ENCODE data around the gene HSD17B1.
"Not testable (repeated sequence)": the region's sequence is repeated elsewhere in the genome, so short reads cannot be mapped to it uniquely, and the experiment has no call there.

Gene HSD17B1

DNA sequence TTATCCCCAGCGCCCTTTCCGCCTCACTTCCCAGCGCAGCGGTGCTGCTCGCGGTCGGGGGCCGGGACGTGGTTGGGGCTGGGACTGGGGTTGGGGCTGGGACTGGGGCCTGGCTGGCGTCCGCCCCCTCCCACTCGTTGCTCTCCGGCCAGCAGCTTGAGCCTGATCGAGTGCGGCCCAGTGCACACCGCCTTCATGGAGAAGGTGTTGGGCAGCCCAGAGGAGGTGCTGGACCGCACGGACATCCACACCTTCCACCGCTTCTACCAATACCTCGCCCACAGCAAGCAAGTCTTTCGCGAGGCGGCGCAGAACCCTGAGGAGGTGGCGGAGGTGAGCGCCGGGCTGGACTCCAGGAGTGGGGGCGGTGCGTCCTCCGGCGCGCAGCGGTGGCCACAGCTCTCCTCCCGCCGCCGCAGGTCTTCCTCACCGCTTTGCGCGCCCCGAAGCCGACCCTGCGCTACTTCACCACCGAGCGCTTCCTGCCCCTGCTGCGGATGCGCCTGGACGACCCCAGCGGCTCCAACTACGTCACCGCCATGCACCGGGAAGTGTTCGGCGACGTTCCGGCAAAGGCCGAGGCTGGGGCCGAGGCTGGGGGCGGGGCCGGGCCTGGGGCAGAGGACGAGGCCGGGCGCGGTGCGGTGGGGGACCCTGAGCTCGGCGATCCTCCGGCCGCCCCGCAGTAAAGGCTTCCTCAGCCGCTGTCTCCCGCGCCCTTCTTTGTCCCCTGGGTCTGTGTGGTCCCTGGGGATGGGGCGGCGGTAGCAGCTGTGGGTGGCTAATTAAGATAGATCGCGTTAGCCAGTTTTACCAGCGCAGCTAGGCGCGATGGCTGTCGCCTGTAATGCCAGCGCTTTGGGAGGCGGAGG, 1.8 kb downstream of the HSD17B1 start:
- Histone ChIP-seq H3K27ac (ENCODE audit: low read depth, low read length, poor library complexity, severe bottlenecking) (no peak overlapping the region), H4K20me1 (ENCODE audit: insufficient read depth, low read length) (no peaks in the 10 kb centered on the region), H2AFZ (ENCODE audit: low read length) (no peak overlapping the region), H3K9me3 (ENCODE audit: low read length) (no peaks in the 10 kb centered on the region), H3K36me3 (ENCODE audit: insufficient read depth, low read length) (0 out of 2 replicates have a peak, but pooled peaks cover 4% of the 10 kb centered on the region), H3K4me3 (ENCODE audit: low read depth, low read length, poor library complexity, severe bottlenecking) (peak overlapping the region; percentile 66), H3F3A (ENCODE audit: insufficient read depth, low read length) (no peaks in the 10 kb centered on the region), H3K4me2 (ENCODE audit: low read length) (peak overlapping the region; percentile 63), H3K9me2 (ENCODE audit: low read depth, low read length) (no peaks in the 10 kb centered on the region), H3K79me2 (ENCODE audit: insufficient read depth, low read length) (no peaks in the 10 kb centered on the region), H3K27me3 (ENCODE audit: insufficient read depth, low read length) (no peaks in the 10 kb centered on the region), H3K9ac (ENCODE audit: low read length) (peak overlapping the region; percentile 67), H3K4me1 (ENCODE audit: insufficient read depth, low read length, severe bottlenecking) (peaks cover 9% of the 10 kb centered on the region)
- TF ChIP-seq, protein P1, sequence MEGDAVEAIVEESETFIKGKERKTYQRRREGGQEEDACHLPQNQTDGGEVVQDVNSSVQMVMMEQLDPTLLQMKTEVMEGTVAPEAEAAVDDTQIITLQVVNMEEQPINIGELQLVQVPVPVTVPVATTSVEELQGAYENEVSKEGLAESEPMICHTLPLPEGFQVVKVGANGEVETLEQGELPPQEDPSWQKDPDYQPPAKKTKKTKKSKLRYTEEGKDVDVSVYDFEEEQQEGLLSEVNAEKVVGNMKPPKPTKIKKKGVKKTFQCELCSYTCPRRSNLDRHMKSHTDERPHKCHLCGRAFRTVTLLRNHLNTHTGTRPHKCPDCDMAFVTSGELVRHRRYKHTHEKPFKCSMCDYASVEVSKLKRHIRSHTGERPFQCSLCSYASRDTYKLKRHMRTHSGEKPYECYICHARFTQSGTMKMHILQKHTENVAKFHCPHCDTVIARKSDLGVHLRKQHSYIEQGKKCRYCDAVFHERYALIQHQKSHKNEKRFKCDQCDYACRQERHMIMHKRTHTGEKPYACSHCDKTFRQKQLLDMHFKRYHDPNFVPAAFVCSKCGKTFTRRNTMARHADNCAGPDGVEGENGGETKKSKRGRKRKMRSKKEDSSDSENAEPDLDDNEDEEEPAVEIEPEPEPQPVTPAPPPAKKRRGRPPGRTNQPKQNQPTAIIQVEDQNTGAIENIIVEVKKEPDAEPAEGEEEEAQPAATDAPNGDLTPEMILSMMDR (IDR thresholded peaks at IDR 0.05; ENCODE audit: low read length): no peak
- no peak for TF ChIP-seq EZH2 (IDR thresholded peaks at IDR 0.05; ENCODE audit: borderline replicate concordance, low read length)

DNA sequence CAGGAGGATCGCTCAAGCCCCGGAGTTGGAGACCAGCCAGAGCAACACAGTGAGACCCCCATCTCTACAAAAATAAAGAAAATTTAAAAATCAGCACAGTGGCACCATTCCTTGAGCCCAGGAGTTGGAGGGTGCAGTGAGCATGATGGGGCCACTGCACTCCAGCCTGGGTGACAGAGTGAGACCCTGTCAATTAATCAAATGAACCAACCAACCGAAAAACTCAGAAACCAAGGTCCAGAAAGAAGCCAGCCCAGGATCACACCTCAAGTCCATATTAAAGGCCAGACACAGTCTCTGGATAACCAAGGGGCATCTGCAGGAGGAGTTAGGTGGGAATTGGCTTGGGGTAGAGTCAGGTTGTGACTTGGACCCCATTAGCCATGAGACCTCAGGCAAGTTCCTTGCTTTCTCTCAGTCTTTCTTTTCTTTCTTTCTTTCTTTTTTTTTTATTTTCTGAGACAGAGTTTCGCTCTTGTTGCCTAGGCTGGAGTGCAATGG, 2.4 kb downstream of the HSD17B1 start:
- peak overlapping the region; percentile 63 for H3K4me2 ChIP-seq (ENCODE audit: low read length)
- H3K36me3 ChIP-seq (ENCODE audit: insufficient read depth, low read length): 0 out of 2 replicates have a peak, but pooled peaks cover 4% of the 10 kb centered on the region
- TF ChIP-seq, protein P1 (IDR thresholded peaks at IDR 0.05; ENCODE audit: low read length): no peak
- no peak for TF ChIP-seq EZH2 (IDR thresholded peaks at IDR 0.05; ENCODE audit: borderline replicate concordance, low read length)
- H3K9me3 ChIP-seq (ENCODE audit: low read length): no peaks in the 10 kb centered on the region
- no peaks in the 10 kb centered on the region for H3K27me3 ChIP-seq (ENCODE audit: insufficient read depth, low read length)
- H3K9ac ChIP-seq (ENCODE audit: low read length): peak overlapping the region; percentile 67
- H3K4me3 ChIP-seq (ENCODE audit: low read depth, low read length, poor library complexity, severe bottlenecking): peak overlapping the region; percentile 66
- no peaks in the 10 kb centered on the region for H4K20me1 ChIP-seq (ENCODE audit: insufficient read depth, low read length)
- H3K79me2 ChIP-seq (ENCODE audit: insufficient read depth, low read length): no peaks in the 10 kb centered on the region
- H3F3A ChIP-seq (ENCODE audit: insufficient read depth, low read length): no peaks in the 10 kb centered on the region
- H2AFZ ChIP-seq (ENCODE audit: low read length): no peak overlapping the region
- no peak overlapping the region for H3K27ac ChIP-seq (ENCODE audit: low read depth, low read length, poor library complexity, severe bottlenecking)
- H3K9me2 ChIP-seq (ENCODE audit: low read depth, low read length): no peaks in the 10 kb centered on the region
- H3K4me1 ChIP-seq (ENCODE audit: insufficient read depth, low read length, severe bottlenecking): peaks cover 9% of the 10 kb centered on the region

DNA sequence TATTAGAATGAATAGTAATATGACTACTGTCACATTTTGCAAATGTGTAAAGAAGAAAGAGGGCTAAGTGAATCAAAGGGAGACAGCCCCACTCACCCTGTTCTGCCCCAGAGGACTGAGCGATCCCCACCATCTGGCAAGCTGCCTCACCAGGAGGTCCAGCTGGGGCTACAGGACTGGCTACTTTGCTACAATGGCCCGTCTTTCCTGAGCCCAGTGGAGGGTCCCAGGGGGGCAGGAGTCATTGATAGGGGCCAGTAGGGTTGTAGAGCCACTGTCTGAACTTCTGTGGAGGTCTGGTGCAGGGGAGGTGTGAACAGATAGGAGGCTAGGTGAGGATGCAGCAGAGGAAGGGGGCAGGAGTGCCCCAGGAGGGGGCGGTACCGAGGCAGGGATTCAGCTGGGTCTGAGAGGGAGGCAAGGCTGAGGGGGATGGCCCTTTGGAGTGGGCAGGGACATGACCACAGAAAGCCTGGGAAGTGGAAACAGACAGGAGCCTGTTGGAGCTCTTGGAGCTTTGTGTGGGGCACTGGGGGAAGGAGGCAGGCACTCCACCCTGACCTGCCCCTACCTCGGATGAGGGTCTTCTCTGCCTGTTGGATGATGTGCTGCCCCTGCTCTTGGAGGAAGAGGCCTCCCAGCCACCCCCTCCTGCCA, 3.4 kb downstream of the HSD17B1 start:
- H3K27me3 ChIP-seq (ENCODE audit: insufficient read depth, low read length); H3K4me3 ChIP-seq (ENCODE audit: low read depth, low read length, poor library complexity, severe bottlenecking); H4K20me1 ChIP-seq (ENCODE audit: insufficient read depth, low read length); H3K4me2 ChIP-seq (ENCODE audit: low read length); H3K9ac ChIP-seq (ENCODE audit: low read length); H3K36me3 ChIP-seq (ENCODE audit: insufficient read depth, low read length); H3K27ac ChIP-seq (ENCODE audit: low read depth, low read length, poor library complexity, severe bottlenecking); H3F3A ChIP-seq (ENCODE audit: insufficient read depth, low read length); H3K9me2 ChIP-seq (ENCODE audit: low read depth, low read length); H3K79me2 ChIP-seq (ENCODE audit: insufficient read depth, low read length); H2AFZ ChIP-seq (ENCODE audit: low read length); H3K9me3 ChIP-seq (ENCODE audit: low read length): not testable (repeated sequence)
- TF ChIP-seq, protein P1 (IDR thresholded peaks at IDR 0.05; ENCODE audit: low read length): peak; percentile 16; the same call in 1 of the 2 replicates
- peaks cover 18% of the 10 kb centered on the region for H3K4me1 ChIP-seq (ENCODE audit: insufficient read depth, low read length, severe bottlenecking)
